HepG2 (cell line): ENCODE results near the gene JMJD6. TPM values are rescaled to one million over a fixed set of nuclear protein-coding genes. Genes with fewer than 3 reads are reported as not detected.

Experiments
- AKNA ChIP-seq: sonication (generic); formaldehyde crosslinking; IDR thresholded peaks from 2 replicates; pipeline ENCODE4 v1.4.0; 2020; ENCODE audit warnings: missing genetic modification reagents, borderline replicate concordance
- BRCA1 ChIP-seq: sonication (generic); formaldehyde crosslinking; IDR thresholded peaks from 2 replicates; pipeline ENCODE4 v1.4.0; 2020; ENCODE audit warnings: missing genetic modification reagents
- GRHL1 ChIP-seq: sonication (generic); formaldehyde crosslinking; conservative IDR thresholded peaks from 2 replicates; pipeline ENCODE4 v1.8.0; 2022; ENCODE audit warnings: missing genetic modification reagents
- HIC2 ChIP-seq: sonication (generic); formaldehyde crosslinking; IDR thresholded peaks from 2 replicates; pipeline ENCODE4 v1.9.0; 2022; ENCODE audit warnings: low read depth, missing genetic modification reagents
- HNRNPUL1 ChIP-seq: fragments of 200-400 bp; formaldehyde crosslinking; IDR thresholded peaks from 2 replicates; pipeline ENCODE4 v1.6.1; 2017; ENCODE audit warnings: low read depth, mild to moderate bottlenecking, low read length, moderate library complexity
- PRMT3 ChIP-seq: sonication (generic); formaldehyde crosslinking; IDR thresholded peaks from 2 replicates; pipeline ENCODE4 v1.8.1; 2022; ENCODE audit warnings: low read depth, mild to moderate bottlenecking, moderate library complexity, missing genetic modification reagents, borderline replicate concordance
- PRPF4 ChIP-seq: fragments of 200-400 bp; formaldehyde crosslinking; IDR thresholded peaks from 2 replicates; pipeline ENCODE4 v1.6.1; 2016; ENCODE audit warnings: low read length, low read depth; ENCODE audit not compliant: poor library complexity, severe bottlenecking
- RBM22 ChIP-seq: fragments of 200-400 bp; formaldehyde crosslinking; optimal IDR thresholded peaks from 2 replicates; pipeline ENCODE3; 2017; ENCODE audit warnings: mild to moderate bottlenecking, low read length, moderate library complexity
- TRIM24 ChIP-seq: sonication (generic); formaldehyde crosslinking; IDR thresholded peaks from 2 replicates; pipeline ENCODE4 v1.8.0; 2022; ENCODE audit warnings: mild to moderate bottlenecking, missing genetic modification reagents
- ZMAT3 ChIP-seq: sonication (generic); formaldehyde crosslinking; conservative IDR thresholded peaks from 2 replicates; pipeline ENCODE4 v1.7.0; 2021; ENCODE audit warnings: missing genetic modification reagents
- ZNF24 ChIP-seq: fragments of 450-650 bp; IDR thresholded peaks from 2 replicates; pipeline ENCODE4 v1.6.1; 2017; ENCODE audit warnings: antibody characterized with exemption, mild to moderate bottlenecking
- ZNF337 ChIP-seq: sonication (generic); formaldehyde crosslinking; IDR thresholded peaks from 2 replicates; pipeline ENCODE4 v1.5.1; 2020; ENCODE audit warnings: missing genetic modification reagents, low read depth, mild to moderate bottlenecking, borderline replicate concordance
- ZNF44 ChIP-seq: sonication (generic); formaldehyde crosslinking; IDR thresholded peaks from 2 replicates; pipeline ENCODE4 v1.5.1; 2020; ENCODE audit warnings: mild to moderate bottlenecking, missing genetic modification reagents
- polyA plus RNA-seq, 8 experiments: library from polyadenylated mRNA; depleted of rRNA in 3 of 8; stranded (reverse) in 7 of 8; unstranded in 1 of 8; fragments of >200 nt; fragmentation: Illumina TruSeq in 4 of 8; extraction: Trizol in 4 of 8; gene quantifications; 2 replicates each; pipeline versions ENCODE4 v1.2.1 to v1.2.3, GENCODE V29; 2011 to 2016; ENCODE audit warnings: low read depth in 4 of 8, missing spikeins in 1 of 8, mixed read lengths in 1 of 8; ENCODE audit not compliant: insufficient read depth in 1 of 8
- total RNA-seq, 5 experiments: library from RNA; depleted of rRNA; stranded (reverse); fragments of >200 nt; fragmentation: Illumina TruSeq; extraction: Trizol; gene quantifications; 2 replicates each; pipeline ENCODE4 v1.2.3, GENCODE V29; 2016; ENCODE audit warnings: low read depth in 1 of 5
- TF ChIP-seq, protein P1 (sequence below): sonication (generic); formaldehyde crosslinking; IDR thresholded peaks from 2 replicates; pipeline ENCODE4 v1.8.0; 2022; ENCODE audit warnings: mild to moderate bottlenecking, missing genetic modification reagents, borderline replicate concordance
- TF ChIP-seq, protein P2 (sequence below): sonication (generic); formaldehyde crosslinking; conservative IDR thresholded peaks from 2 replicates; pipeline ENCODE4 v1.4.0; 2020; ENCODE audit warnings: missing genetic modification reagents

The JMJD6 gene
- total and polyA plus RNA-seq, 2 of the 13 experiments (the other 11 are each of a cell fraction or from before 2014, with no cell fraction given), result 33.6 to 41.0 TPM

DNA sequence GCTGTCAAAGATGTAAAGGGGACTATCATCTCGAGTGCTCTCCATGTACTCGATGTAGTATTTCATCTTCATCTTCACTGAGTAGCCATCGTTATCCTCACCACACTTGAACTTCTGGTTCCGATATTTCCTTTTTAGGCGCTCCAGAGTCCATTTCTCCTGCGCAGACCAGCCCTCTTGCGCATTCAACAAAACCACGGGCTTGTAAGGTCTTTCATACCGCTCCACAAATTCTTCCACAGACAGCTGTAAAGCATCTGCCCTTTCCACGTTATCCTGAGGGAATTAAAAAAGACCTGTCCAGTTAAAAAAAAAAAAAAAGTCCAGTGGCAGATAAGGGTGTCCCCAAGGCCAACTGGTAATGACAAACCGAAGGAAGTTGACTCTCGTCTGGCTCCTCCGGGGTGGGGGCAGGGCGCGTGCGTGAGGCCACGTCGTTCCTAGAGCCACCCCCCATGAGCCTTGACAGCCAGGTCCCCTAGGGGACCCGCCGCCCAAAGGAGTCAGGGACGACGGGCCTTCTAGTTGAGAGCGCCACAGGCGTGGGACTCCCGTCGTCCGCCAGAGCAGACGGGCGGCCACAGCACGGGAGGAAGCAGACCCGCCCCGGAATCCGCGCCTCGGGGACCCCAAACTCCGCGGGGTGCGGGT lies 701 bp downstream of the JMJD6 start (continued):
- TF ChIP-seq ZNF337 (CRISPR knock-in tag) (no peak), AKNA (no peak), TRIM24 (no peak), HIC2 (CRISPR knock-in tag) (no peak; the same call in 1 of the 2 replicates), GRHL1 (CRISPR knock-in tag) (no peak), BRCA1 (CRISPR knock-in tag) (no peak), ZNF44 (CRISPR knock-in tag) (no peak), ZMAT3 (CRISPR knock-in tag) (0 out of 2 replicates have a peak, but pooled peaks have one; percentile 18), PRPF4 (peak; percentile 66), PRMT3 (CRISPR knock-in tag) (no peak), HNRNPUL1 (no peak), RBM22 (no peak), ZNF24 (no peak)
- TF ChIP-seq, protein P1, sequence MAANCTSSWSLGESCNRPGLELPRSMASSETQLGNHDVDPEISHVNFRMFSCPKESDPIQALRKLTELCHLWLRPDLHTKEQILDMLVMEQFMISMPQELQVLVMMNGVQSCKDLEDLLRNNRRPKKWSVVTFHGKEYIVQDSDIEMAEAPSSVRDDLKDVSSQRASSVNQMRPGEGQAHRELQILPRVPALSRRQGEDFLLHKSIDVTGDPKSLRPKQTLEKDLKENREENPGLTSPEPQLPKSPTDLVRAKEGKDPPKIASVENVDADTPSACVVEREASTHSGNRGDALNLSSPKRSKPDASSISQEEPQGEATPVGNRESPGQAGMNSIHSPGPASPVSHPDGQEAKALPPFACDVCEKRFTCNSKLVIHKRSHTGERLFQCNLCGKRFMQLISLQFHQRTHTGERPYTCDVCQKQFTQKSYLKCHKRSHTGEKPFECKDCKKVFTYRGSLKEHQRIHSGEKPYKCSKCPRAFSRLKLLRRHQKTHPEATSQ (CRISPR knock-in tag), result no peak
- TF ChIP-seq, protein P2, sequence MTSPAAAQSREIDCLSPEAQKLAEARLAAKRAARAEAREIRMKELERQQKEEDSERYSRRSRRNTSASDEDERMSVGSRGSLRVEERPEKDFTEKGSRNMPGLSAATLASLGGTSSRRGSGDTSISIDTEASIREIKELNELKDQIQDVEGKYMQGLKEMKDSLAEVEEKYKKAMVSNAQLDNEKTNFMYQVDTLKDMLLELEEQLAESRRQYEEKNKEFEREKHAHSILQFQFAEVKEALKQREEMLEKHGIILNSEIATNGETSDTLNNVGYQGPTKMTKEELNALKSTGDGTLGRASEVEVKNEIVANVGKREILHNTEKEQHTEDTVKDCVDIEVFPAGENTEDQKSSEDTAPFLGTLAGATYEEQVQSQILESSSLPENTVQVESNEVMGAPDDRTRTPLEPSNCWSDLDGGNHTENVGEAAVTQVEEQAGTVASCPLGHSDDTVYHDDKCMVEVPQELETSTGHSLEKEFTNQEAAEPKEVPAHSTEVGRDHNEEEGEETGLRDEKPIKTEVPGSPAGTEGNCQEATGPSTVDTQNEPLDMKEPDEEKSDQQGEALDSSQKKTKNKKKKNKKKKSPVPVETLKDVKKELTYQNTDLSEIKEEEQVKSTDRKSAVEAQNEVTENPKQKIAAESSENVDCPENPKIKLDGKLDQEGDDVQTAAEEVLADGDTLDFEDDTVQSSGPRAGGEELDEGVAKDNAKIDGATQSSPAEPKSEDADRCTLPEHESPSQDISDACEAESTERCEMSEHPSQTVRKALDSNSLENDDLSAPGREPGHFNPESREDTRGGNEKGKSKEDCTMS (CRISPR knock-in tag), result no peak
